H1 (cell line): ENCODE results near the gene SSH2. TPM values are rescaled to one million over a fixed set of nuclear protein-coding genes. Genes with fewer than 3 reads are reported as not detected.

Experiments used
- CTCF ChIA-PET: fragments of 300-600 bp; sonication (Branson Sonifier 250); formaldehyde crosslinking; loops from one replicate; lab custom pipeline; 2021; ENCODE audit not compliant: partially characterized antibody; lab: Charles Lee
- POLR2A ChIA-PET: fragments of 300-600 bp; sonication (Branson Sonifier 250); formaldehyde crosslinking; loops from one replicate; lab custom pipeline; 2021; ENCODE audit warnings: inconsistent platforms; ENCODE audit not compliant: partially characterized antibody; lab: Charles Lee
- DNase-seq, 2 experiments: peaks; one replicate each; pipeline versions ENCODE4 v3.0.0 to v3.0.0-alpha.2; 2010 to 2022; ENCODE audit warnings: low spot score in 2 of 2, low read depth in 1 of 2, mixed read lengths in 1 of 2
- FAIRE-seq: peaks from 2 replicates; lab custom pipeline; 2011; peaks lifted over from hg19 to GRCh38; lab: Jason Lieb, UNC
- H2AFZ ChIP-seq: 2 replicates; pipeline ENCODE4 v1.8.1; 2012; ENCODE audit warnings: low read length, inconsistent platforms
- H2AK5ac ChIP-seq: 2 replicates; pipeline ENCODE4 v1.6.1; 2013; ENCODE audit warnings: low read depth, low read length
- H2BK120ac ChIP-seq: replicated peaks from 2 replicates; pipeline ENCODE3; 2013; ENCODE audit warnings: low read depth, low read length, inconsistent platforms
- H2BK12ac ChIP-seq: 2 replicates; pipeline ENCODE4 v1.6.1; 2013; ENCODE audit warnings: low read depth, low read length
- H2BK15ac ChIP-seq: 2 replicates; pipeline ENCODE4 v1.6.1; 2013; ENCODE audit warnings: low read length
- H2BK20ac ChIP-seq: 2 replicates; pipeline ENCODE4 v1.6.1; 2013; ENCODE audit warnings: low read length
- H2BK5ac ChIP-seq: 2 replicates; pipeline ENCODE4 v1.6.1; 2013; ENCODE audit warnings: low read depth, low read length
- H3K14ac ChIP-seq: 2 replicates; pipeline ENCODE4 v1.6.1; 2013; ENCODE audit warnings: inconsistent platforms; ENCODE audit not compliant: insufficient read length
- H3K18ac ChIP-seq: 2 replicates; pipeline ENCODE4 v1.6.1; 2013; ENCODE audit warnings: low read length; ENCODE audit errors: extremely low read depth
- H3K23ac ChIP-seq: 2 replicates; pipeline ENCODE4 v1.6.1; 2013; ENCODE audit warnings: inconsistent platforms; ENCODE audit not compliant: insufficient read length
- H3K23me2 ChIP-seq: 2 replicates; pipeline ENCODE4 v1.6.1; 2013; ENCODE audit warnings: low read depth, low read length
- H3K27ac ChIP-seq: 2 replicates; pipeline ENCODE4 v1.6.1; 2011; ENCODE audit warnings: low read depth, low read length, inconsistent platforms
- H3K27me3 ChIP-seq, 4 experiments: replicated peaks in 1 of 4; 1 replicate in 1 of 4; 2 replicates in 3 of 4; pipeline versions ENCODE4 v1.6.1 to v1.8.1; 2011 to 2013; ENCODE audit warnings: low read length in 3 of 4, mild to moderate bottlenecking in 3 of 4, inconsistent platforms in 2 of 4, mixed read lengths in 2 of 4, moderate library complexity in 1 of 4; ENCODE audit not compliant: control insufficient read depth in 3 of 4, insufficient read depth in 3 of 4; ENCODE audit errors: extremely low read depth in 1 of 4
- H3K36me3 ChIP-seq, 4 experiments: 2 replicates each; pipeline versions ENCODE4 v1.6.1 to v1.8.1; 2011 to 2013; ENCODE audit warnings: mild to moderate bottlenecking in 4 of 4, low read length in 3 of 4, moderate library complexity in 2 of 4, control low read depth in 1 of 4, inconsistent platforms in 1 of 4; ENCODE audit not compliant: insufficient read depth in 4 of 4, control insufficient read depth in 2 of 4
- H3K4ac ChIP-seq: replicated peaks from 2 replicates; pipeline ENCODE3; 2013; ENCODE audit warnings: low read length, low read depth, mixed read lengths, inconsistent platforms; ENCODE audit not compliant: insufficient read length
- H3K4me1 ChIP-seq, 4 experiments: replicated peaks in 1 of 4; 1 replicate in 1 of 4; 2 replicates in 3 of 4; pipeline versions ENCODE4 v1.6.1 to v1.8.1; 2011 to 2013; ENCODE audit warnings: low read length in 3 of 4, inconsistent platforms in 2 of 4, mixed read lengths in 1 of 4; ENCODE audit not compliant: insufficient read depth in 4 of 4, control insufficient read depth in 3 of 4
- H3K4me2 ChIP-seq, 2 experiments: 2 replicates each; pipeline versions ENCODE4 v1.6.1 to v1.8.1; 2011 to 2013; ENCODE audit warnings: low read depth in 2 of 2, low read length in 2 of 2, control low read depth in 1 of 2, inconsistent platforms in 1 of 2, mild to moderate bottlenecking in 1 of 2; ENCODE audit not compliant: insufficient read depth in 1 of 2
- H3K4me3 ChIP-seq, 4 experiments: fragments of 200-600, 300-600 bp in 1 of 4; sonication (generic), shearing (Covaris generic), sonication (Bioruptor Twin) in 1 of 4; 2 replicates each; pipeline versions ENCODE4 v1.5.1 to v1.8.1; 2011 to 2016; ENCODE audit warnings: low read length in 4 of 4, low read depth in 3 of 4, control low read depth in 2 of 4, inconsistent platforms in 2 of 4, mild to moderate bottlenecking in 2 of 4, mixed read lengths in 1 of 4, moderate library complexity in 1 of 4; ENCODE audit not compliant: insufficient read depth in 2 of 4; ENCODE audit errors: extremely low read depth in 1 of 4
- H3K56ac ChIP-seq: replicated peaks from 2 replicates; pipeline ENCODE3; 2013; ENCODE audit warnings: low read depth, mild to moderate bottlenecking, mixed read lengths, low read length, inconsistent platforms; ENCODE audit not compliant: insufficient read length
- H3K79me1 ChIP-seq: 2 replicates; pipeline ENCODE4 v1.6.1; 2013; ENCODE audit warnings: low read depth, low read length, control low read depth
- H3K79me2 ChIP-seq, 2 experiments: 2 replicates each; pipeline versions ENCODE4 v1.6.1 to v1.8.1; 2012 to 2013; ENCODE audit warnings: low read length in 2 of 2, mild to moderate bottlenecking in 2 of 2, inconsistent platforms in 1 of 2; ENCODE audit not compliant: insufficient read depth in 2 of 2, control insufficient read depth in 1 of 2
- H3K9ac ChIP-seq, 4 experiments: replicated peaks in 1 of 4; 1 replicate in 1 of 4; 2 replicates in 3 of 4; pipeline versions ENCODE4 v1.6.1 to v1.8.1; 2011 to 2013; ENCODE audit warnings: low read depth in 3 of 4, low read length in 3 of 4, control low read depth in 2 of 4, mild to moderate bottlenecking in 2 of 4, moderate library complexity in 2 of 4, inconsistent platforms in 1 of 4; ENCODE audit errors: extremely low read depth in 1 of 4
- H3K9me3 ChIP-seq, 2 experiments: 2 replicates each; pipeline versions ENCODE4 v1.6.1 to v1.8.1; 2012 to 2013; ENCODE audit warnings: mild to moderate bottlenecking in 2 of 2, moderate library complexity in 2 of 2, control low read depth in 1 of 2, inconsistent platforms in 1 of 2, low read depth in 1 of 2, low read length in 1 of 2, mixed read lengths in 1 of 2; ENCODE audit not compliant: insufficient read depth in 2 of 2
- H4K20me1 ChIP-seq, 2 experiments: replicated peaks in 1 of 2; 2 replicates each; pipeline versions ENCODE3 to v1.8.1; 2011 to 2013; ENCODE audit warnings: inconsistent platforms in 2 of 2, low read length in 2 of 2, mild to moderate bottlenecking in 1 of 2; ENCODE audit not compliant: insufficient read depth in 2 of 2, control insufficient read depth in 1 of 2
- H4K5ac ChIP-seq: 2 replicates; pipeline ENCODE4 v1.6.1; 2013; ENCODE audit warnings: low read length, low read depth, mixed read lengths, inconsistent platforms; ENCODE audit not compliant: insufficient read length
- H4K8ac ChIP-seq: 2 replicates; pipeline ENCODE4 v1.8.0; 2013; ENCODE audit warnings: mild to moderate bottlenecking, moderate library complexity, low read length, inconsistent platforms; ENCODE audit not compliant: insufficient read depth; ENCODE audit errors: extremely low read depth
- H4K91ac ChIP-seq: replicated peaks from 2 replicates; pipeline ENCODE3; 2013; ENCODE audit warnings: low read length, mixed read lengths, inconsistent platforms; ENCODE audit not compliant: insufficient read length
- CBX8 ChIP-seq: fragments of 300-800, 300-1000 bp; sonication (generic); IDR thresholded peaks from 2 replicates; pipeline ENCODE4 v1.7.1; 2016; ENCODE audit warnings: low read depth, low read length, borderline replicate concordance
- GABPA ChIP-seq: IDR thresholded peaks from 2 replicates; pipeline ENCODE4 v1.6.1; 2011; ENCODE audit warnings: mild to moderate bottlenecking, low read length, moderate library complexity, borderline replicate concordance; ENCODE audit not compliant: insufficient read depth
- polyA plus RNA-seq, 7 experiments: library from polyadenylated mRNA; depleted of rRNA in 3 of 7; stranded (reverse) in 5 of 7; unstranded in 2 of 7; fragments of >200 nt in 5 of 7; fragments of 200-250 nt in 2 of 7; gene quantifications; 1 replicate in 5 of 7; 2 replicates in 1 of 7; 4 replicates in 1 of 7; pipeline versions ENCODE4 v1.2.1 to v1.2.3, GENCODE V29; 2011 to 2013; ENCODE audit warnings: missing spikeins in 2 of 7, mixed read lengths in 2 of 7
- total RNA-seq: library from RNA; stranded (reverse); fragmentation: NEBNext Ultra II Directional; extraction: Animal tissue kit (Norgen Biotek cat#: 25700); gene quantifications from 2 replicates; pipeline ENCODE4 v1.2.1, GENCODE V29; 2021

SSH2 gene
- total and polyA plus RNA-seq, 2 of the 8 experiments (the other 6 are each of a cell fraction or from before 2014, with no cell fraction given) = 5.2 to 15.9 TPM

- no peak for FAIRE-seq
- CTCF ChIA-PET = interaction anchor here (1.1 to 1.5 kb wide), 4 partner anchors 33 to 263 kb away, joined by 3 to 6 read pairs (median 4); no protein-coding TSS in a partner anchor
Observed at GRCh38 chr17:29840884-29841283, 89.1 kb downstream of the SSH2 start.

More at GRCh38 chr17:29840884-29841283, 89.1 kb downstream of the SSH2 start:
- DNase-seq = no peak
- Histone ChIP-seq H3K4ac (no peak overlapping the region), H3K4me2 (no peak overlapping the region), H2BK20ac (no peak overlapping the region), H3K27ac (no peak overlapping the region), H3K14ac (no peak overlapping the region), H3K23me2 (no peaks in the 10 kb centered on the region), H3K27me3 (no peaks in the 10 kb centered on the region), H3K56ac (no peak overlapping the region), H3K79me1 (no peaks in the 10 kb centered on the region), H2BK5ac (no peak overlapping the region), H3K4me3 (no peak overlapping the region), H3K4me1 (peaks cover 0 to 3% (median 1%) of the 10 kb centered on the region in 4 experiments; a peak in 3 of 7 replicates), H3K9me3 (no peaks in the 10 kb centered on the region), H2AFZ (no peak overlapping the region), H3K18ac (no peak overlapping the region), H2AK5ac (no peak overlapping the region), H3K36me3 (no peaks in the 10 kb centered on the region), H2BK120ac (no peak overlapping the region), H2BK15ac (no peak overlapping the region), H4K8ac (no peak overlapping the region), H3K79me2 (no peaks in the 10 kb centered on the region), H3K9ac (no peak overlapping the region), H2BK12ac (no peak overlapping the region), H4K5ac (no peak overlapping the region), H4K91ac (no peak overlapping the region), H3K23ac (no peak overlapping the region), H4K20me1 (peaks cover 0 to 2% of the 10 kb centered on the region in 2 experiments)
- POLR2A ChIA-PET = no interaction called here
- no peak for TF ChIP-seq CBX8
- TF ChIP-seq GABPA = no peak
